ENCODE measurements around the gene PEX14. TPM values are rescaled to one million over a fixed set of nuclear protein-coding genes. Genes with fewer than 3 reads are reported as not detected.

The PEX14 gene
- total and polyA plus RNA-seq, 9 of the 15 experiments (the other 6 are each of a cell fraction or from before 2014, with no cell fraction given), result 2.6 to 45.7 (median 22.7) TPM

- no peak for TF ChIP-seq HMG20B (CRISPR knock-in tag; IDR thresholded peaks at IDR 0.05)
- no peak for TF ChIP-seq EWSR1 (IDR thresholded peaks at IDR 0.05; ENCODE audit: borderline replicate concordance, low read depth, partially characterized antibody)
- TF ChIP-seq PML (IDR thresholded peaks at IDR 0.05; ENCODE audit: low read length), result peak; percentile 62; the same call in 1 of the 2 replicates
- TF ChIP-seq HNRNPK (IDR thresholded peaks at IDR 0.05; ENCODE audit: low read depth, low read length, poor library complexity, severe bottlenecking), result no peak
- no peak for TF ChIP-seq HMG20A (CRISPR knock-in tag; conservative IDR thresholded peaks at IDR 0.05)
- no peak for TF ChIP-seq PCBP1 (IDR thresholded peaks at IDR 0.05; ENCODE audit: low read depth, low read length, poor library complexity, severe bottlenecking)
- no peak for TF ChIP-seq ZNF780A (CRISPR knock-in tag; IDR thresholded peaks at IDR 0.05)
- no peak for TF ChIP-seq ZNF174 (CRISPR knock-in tag; IDR thresholded peaks at IDR 0.05)
- no peak for TF ChIP-seq PTTG1 (tag; IDR thresholded peaks at IDR 0.05; ENCODE audit: low read depth)
- no peak for TF ChIP-seq CHD1 (IDR thresholded peaks at IDR 0.05; ENCODE audit: low read length)
- peak; percentile 81 for TF ChIP-seq MAFG (tag; conservative IDR thresholded peaks at IDR 0.05)
- no peak for TF ChIP-seq ETS2 (tag; IDR thresholded peaks at IDR 0.05; ENCODE audit: borderline replicate concordance, poor library complexity, severe bottlenecking)
- TF ChIP-seq NFRKB (IDR thresholded peaks at IDR 0.05; ENCODE audit: low read depth), result no peak; the same call in 1 of the 2 replicates
- TF ChIP-seq ZBTB1 (CRISPR knock-in tag; IDR thresholded peaks at IDR 0.05; ENCODE audit: borderline replicate concordance, low read depth), result no peak
- TF ChIP-seq RCOR1 (IDR thresholded peaks at IDR 0.05; ENCODE audit: borderline replicate concordance in 1 of 2, low read depth in 2 of 2, low read length in 2 of 2), result peak in 1 of 2 experiments; percentile 95; a peak in 2 of 4 replicates
- TF ChIP-seq FOXA3 (CRISPR knock-in tag; conservative IDR thresholded peaks at IDR 0.05 in 1 of 2, IDR thresholded peaks at IDR 0.05 in 1 of 2), result peak; percentile 40 to 63; a peak in 3 of 4 replicates
- TF ChIP-seq SIN3A (IDR thresholded peaks at IDR 0.05; ENCODE audit: borderline replicate concordance in 2 of 2, control insufficient read depth in 1 of 2, low read depth in 2 of 2, low read length in 2 of 2), result no peak; a peak in 1 of 4 replicates
- TF ChIP-seq THRB (CRISPR knock-in tag; conservative IDR thresholded peaks at IDR 0.05), result peak; percentile 24; the same call in 1 of the 2 replicates
- peak; percentile 29; the same call in 1 of the 2 replicates for TF ChIP-seq MYC (IDR thresholded peaks at IDR 0.05; ENCODE audit: low read depth, low read length)
- no peak for TF ChIP-seq MYC (CRISPR knock-in tag; IDR thresholded peaks at IDR 0.05; ENCODE audit: borderline replicate concordance, low read depth)
- 0 out of 2 replicates have a peak, but pooled peaks have one; percentile 29 for TF ChIP-seq SMAD4 (CRISPR knock-in tag; conservative IDR thresholded peaks at IDR 0.05)
- peak; percentile 70 for TF ChIP-seq ATF7 (IDR thresholded peaks at IDR 0.05)
- peak in 1 of 2 experiments; percentile 56 for TF ChIP-seq NCOA2 (IDR thresholded peaks at IDR 0.05; ENCODE audit: partially characterized antibody in 2 of 2)
These were observed 36.1 kb downstream of the PEX14 start (continued) for GRCh38 chr1:10510520-10511493.
